ENCODE measurements around the gene FOXN4.

FOXN4 gene

DNA sequence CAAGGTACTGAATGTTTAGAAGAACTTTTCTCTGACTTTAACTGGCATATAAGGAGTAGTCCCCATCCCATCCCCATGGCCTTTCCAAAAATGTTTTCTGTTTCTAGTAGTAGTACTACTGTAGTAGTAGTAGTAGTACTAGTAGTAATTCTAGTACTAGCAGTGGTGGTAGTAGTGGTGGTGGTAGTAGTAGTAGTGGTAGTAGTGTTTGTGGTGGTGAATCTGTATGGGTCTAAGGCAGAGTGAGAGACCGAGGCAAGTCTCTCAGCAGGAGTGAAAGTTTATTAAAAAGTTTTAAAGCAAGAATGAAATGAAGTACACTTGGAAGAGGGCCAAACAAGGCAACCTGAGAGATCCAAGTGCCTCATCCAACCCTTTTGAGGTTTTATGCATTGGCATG, 58.6 kb downstream of the FOXN4 start:
- TF ChIP-seq, protein P1, sequence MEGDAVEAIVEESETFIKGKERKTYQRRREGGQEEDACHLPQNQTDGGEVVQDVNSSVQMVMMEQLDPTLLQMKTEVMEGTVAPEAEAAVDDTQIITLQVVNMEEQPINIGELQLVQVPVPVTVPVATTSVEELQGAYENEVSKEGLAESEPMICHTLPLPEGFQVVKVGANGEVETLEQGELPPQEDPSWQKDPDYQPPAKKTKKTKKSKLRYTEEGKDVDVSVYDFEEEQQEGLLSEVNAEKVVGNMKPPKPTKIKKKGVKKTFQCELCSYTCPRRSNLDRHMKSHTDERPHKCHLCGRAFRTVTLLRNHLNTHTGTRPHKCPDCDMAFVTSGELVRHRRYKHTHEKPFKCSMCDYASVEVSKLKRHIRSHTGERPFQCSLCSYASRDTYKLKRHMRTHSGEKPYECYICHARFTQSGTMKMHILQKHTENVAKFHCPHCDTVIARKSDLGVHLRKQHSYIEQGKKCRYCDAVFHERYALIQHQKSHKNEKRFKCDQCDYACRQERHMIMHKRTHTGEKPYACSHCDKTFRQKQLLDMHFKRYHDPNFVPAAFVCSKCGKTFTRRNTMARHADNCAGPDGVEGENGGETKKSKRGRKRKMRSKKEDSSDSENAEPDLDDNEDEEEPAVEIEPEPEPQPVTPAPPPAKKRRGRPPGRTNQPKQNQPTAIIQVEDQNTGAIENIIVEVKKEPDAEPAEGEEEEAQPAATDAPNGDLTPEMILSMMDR (IDR thresholded peaks at IDR 0.05; ENCODE audit: low read depth, low read length), result no peak
- DNase-seq (ENCODE audit: extremely low read depth, low read depth), result no peak

DNA sequence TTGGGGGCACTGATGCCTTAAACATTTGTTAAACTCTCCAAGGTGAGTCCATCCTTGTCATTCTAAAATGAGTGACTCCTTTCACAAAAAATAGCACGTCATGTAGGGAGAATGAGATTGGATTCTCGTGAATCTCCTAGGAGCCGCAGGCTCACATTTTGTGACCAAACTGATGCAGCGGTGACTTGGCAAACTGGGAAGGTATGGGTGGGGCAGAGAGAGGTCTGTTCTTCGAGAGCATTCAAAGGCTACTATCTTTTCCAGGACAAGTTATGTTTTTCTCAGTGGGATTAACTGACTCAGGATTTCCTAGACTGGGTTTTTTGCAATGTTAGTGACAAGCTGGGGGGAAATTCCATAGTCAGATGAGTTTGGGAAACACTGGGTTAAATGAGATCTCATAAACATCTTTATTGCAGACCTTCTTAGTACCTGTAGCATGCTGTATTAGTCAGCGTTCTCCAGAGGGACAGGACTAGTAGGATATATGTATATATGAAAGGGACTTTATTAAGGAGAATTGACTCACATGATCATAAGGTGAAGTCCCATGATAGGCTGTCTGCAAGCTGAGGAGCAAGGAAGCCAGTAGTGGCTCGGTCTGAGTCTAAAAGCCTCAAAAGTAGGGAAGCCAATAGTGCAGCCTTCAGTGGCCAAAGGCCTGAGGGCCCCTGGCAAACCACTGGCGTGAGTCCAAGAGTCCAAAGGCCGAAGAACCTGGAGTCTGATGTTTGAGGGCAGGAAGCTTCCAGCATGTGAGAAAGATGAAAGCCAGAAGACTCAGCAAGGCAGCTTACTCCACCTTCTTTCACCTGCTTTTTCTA, 61.0 kb downstream of the FOXN4 start:
- DNase-seq (ENCODE audit: extremely low read depth, low read depth), result no peak

DNA sequence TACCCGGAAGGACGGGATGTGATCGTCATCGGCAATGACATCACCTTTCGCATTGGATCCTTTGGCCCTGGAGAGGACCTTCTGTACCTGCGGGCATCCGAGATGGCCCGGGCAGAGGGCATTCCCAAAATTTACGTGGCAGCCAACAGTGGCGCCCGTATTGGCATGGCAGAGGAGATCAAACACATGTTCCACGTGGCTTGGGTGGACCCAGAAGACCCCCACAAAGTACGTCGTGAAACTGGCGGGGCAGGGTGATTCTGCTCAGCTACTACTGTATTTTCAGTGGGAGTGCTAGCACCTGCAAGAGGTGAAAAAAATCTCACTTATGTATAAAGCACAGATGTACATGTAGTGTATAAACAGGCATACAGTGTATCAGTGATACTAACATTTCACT, 62.9 kb downstream of the FOXN4 start:
- TF ChIP-seq, protein P1 (IDR thresholded peaks at IDR 0.05; ENCODE audit: low read depth, low read length), result no peak

More for the DNA sequence above, 61.0 kb downstream of the FOXN4 start:
- TF ChIP-seq, protein P1 (IDR thresholded peaks at IDR 0.05; ENCODE audit: low read depth, low read length), result no peak

DNA sequence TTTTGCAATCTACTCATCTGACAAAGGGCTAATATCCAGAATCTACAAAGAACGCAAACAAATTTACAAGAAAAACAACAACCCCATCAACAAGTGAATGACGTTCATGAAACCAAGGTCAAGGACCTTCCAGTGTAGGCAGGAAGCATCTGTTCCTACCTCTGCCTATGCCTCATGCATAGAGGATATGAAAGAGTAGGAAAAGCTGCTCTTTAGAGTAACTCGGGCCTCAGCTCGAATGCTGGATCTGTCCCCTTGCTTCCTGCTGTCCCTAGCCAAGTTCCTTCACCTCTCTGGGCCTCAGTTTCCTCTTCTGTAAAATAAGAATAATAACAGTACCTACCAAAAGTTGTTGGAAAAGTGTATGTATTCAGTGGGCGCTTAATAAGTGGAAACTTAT, 65.0 kb downstream of the FOXN4 start:
- TF ChIP-seq, protein P1 (IDR thresholded peaks at IDR 0.05; ENCODE audit: low read depth, low read length), result no peak
- no peak for DNase-seq (ENCODE audit: extremely low read depth, low read depth)

More for the DNA sequence above, 62.9 kb downstream of the FOXN4 start:
- no peak for DNase-seq (ENCODE audit: extremely low read depth, low read depth)

DNA sequence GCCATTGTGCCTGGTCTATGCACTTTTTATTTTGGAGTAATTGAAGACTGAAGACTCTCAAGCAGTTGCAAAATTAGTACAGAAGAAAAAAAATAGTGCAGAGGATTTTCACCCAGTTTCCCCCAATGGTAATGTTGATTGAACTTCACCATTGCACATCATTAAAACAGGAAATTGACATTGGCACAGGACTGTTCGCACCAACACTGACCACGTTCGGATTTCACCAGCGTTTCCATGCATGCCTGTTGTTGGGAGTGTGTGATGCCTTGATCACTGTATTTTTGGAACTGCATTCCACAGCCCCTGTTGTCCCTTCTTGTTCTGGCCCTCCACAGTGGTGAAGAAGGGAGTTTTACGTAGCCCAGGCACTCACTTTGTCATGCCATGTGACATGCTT, 67.1 kb downstream of the FOXN4 start:
- TF ChIP-seq, protein P1 (IDR thresholded peaks at IDR 0.05; ENCODE audit: low read depth, low read length), result no peak
- no peak for DNase-seq (ENCODE audit: extremely low read depth, low read depth)

DNA sequence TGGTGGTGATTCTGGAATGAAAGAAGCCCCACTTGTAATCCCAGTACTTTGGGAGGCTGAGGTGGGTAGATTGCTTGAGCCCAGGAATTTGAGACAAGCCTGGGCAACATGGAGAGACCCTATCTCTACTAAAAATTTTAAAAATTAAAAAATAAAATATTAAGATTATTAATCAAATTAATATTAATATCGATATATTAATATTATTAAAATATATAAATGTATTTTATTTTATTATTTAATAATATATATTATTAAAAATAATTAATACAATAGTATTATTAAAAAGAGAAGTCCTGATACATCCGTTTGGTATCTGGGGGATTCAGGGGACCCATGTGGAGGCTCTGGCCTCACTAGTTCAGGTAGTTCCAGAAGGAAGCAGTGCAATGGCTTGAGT, 68.7 kb downstream of the FOXN4 start:
- TF ChIP-seq, protein P1 (IDR thresholded peaks at IDR 0.05; ENCODE audit: low read depth, low read length), result no peak
- no peak for DNase-seq (ENCODE audit: extremely low read depth, low read depth)

DNA sequence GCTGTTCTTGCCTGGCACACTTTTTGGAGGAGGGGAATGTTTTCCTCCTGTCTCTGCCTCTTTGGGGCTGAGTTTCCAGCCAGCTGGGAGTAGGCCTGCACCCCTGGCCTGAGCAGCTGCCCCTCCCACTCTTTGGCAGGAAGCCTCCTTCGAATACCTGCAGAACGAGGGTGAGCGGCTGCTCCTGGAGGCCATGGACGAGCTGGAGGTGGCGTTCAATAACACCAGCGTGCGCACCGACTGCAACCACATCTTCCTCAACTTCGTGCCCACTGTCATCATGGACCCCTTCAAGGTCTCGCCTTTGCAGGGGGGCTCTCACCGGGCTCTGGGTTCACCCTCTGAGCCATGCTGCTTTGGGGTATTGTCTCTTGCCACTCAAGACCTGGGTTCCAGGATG, 69.4 kb downstream of the FOXN4 start:
- TF ChIP-seq, protein P1 (IDR thresholded peaks at IDR 0.05; ENCODE audit: low read depth, low read length), result no peak
- no peak for DNase-seq (ENCODE audit: extremely low read depth, low read depth)

Measured in AG09319 (cell line).